Right renal pelvis (tissue), 4 donors: ENCODE data around the gene INSRR. TPM values are rescaled to one million over a fixed set of nuclear protein-coding genes. Genes with fewer than 3 reads are reported as not detected.

Experiments used
- DNase-seq, 4 donors: peaks; one replicate each; pipeline ENCODE4 v3.0.0-alpha.2; 2013; ENCODE audit warnings: low read depth in 4 of 4, low spot score in 3 of 4, missing footprints in 1 of 4
- polyA plus RNA-seq, 4 donors: library from polyadenylated mRNA; unstranded; fragments of 120-200 nt; gene quantifications; one replicate each; pipeline ENCODE4 v1.2.1, GENCODE V29; 2013; ENCODE audit not compliant: insufficient read length in 4 of 4

The INSRR gene
- polyA plus RNA-seq, 4 donors: 1.5 to 2.8 (median 1.8) TPM

DNA sequence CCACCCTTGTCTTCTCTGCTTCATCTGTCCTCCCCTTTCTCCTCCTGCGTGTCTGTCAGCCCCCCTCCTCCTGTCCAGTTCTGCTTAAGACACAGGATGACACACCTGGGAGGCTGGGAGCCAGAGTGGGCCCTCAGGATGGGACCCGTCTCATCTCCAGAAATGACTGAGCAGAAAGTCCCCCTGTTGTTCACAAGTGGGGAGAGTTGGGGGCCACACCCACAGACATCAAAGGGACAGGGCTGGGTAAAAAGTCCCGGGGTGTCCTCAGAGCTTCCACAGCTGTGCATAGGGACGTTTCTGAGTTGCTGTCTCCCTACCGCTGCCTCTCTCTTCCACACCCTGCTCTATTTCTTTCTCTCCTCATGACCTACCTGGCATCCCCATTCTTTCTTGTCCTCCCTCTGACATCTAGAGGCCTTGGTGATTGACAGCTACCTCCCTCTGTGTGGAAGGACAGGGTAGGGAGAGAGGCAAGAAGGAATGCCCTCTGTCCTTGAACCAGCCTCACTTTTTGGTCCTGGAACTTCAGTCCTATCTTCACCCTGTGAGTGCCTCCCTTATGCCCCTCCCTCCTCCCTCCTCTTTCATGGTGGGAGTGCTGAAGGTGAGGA lies 22.8 kb downstream of the INSRR start:
- DNase-seq: no peak

DNA sequence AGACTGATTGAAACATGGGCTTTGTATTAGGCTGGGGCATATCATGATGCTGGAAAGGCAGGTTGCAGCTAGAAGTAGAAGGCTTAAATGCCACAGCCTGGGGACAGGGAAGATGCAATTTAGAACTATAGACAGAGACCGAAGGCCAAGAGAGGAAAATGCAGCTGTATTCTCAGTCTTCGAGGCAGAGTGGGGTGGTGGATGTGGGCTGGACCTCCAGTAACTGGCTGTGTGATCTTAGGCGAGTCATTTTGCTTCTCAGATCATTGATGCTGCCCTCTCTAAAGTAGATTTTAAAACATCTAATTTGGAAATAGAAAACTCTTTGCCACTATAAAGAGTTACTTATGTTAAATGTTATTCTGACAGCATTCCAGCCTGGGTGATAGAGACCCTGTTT lies 24.6 kb downstream of the INSRR start:
- no peak for DNase-seq

DNA sequence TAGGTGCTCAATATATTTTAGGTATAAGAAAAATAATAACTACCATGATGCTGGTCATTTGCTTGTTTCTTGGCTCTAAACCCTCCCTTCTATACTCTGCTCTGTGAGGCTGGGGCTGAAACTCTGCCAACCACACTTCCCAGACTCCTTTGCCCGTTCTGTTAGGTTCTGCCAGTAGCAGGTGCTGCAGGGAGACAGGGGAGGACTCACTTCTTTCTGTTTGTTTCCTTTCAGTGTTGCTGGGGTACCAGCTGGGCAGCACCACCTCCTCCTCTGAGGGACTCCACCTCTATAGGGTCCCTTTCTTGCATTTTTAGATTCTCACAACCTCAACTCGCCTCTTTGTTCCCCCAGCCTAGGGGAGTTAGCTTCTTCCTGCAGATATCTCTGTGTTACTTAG lies 25.3 kb downstream of the INSRR start:
- DNase-seq: no peak

DNA sequence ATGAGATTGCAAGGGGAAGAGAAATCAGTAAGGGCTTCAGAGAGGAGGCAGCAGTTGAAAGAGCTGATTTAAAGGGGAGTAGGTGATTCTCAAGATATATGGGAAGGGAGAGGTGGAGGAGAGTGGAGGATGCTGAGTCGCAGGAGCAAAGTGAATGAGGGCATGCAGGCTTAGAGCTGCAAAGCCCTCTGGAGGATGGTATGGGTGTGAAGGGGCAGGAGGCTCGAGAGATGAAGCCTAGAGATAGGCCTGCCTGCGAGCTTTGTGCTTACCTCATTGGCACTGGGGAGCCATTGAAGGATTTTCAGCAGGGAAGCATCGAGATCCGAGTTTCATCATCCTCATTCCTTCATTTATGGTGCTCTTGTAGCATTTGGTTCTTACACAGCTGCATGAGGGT lies 26.5 kb downstream of the INSRR start:
- no peak for DNase-seq

DNA sequence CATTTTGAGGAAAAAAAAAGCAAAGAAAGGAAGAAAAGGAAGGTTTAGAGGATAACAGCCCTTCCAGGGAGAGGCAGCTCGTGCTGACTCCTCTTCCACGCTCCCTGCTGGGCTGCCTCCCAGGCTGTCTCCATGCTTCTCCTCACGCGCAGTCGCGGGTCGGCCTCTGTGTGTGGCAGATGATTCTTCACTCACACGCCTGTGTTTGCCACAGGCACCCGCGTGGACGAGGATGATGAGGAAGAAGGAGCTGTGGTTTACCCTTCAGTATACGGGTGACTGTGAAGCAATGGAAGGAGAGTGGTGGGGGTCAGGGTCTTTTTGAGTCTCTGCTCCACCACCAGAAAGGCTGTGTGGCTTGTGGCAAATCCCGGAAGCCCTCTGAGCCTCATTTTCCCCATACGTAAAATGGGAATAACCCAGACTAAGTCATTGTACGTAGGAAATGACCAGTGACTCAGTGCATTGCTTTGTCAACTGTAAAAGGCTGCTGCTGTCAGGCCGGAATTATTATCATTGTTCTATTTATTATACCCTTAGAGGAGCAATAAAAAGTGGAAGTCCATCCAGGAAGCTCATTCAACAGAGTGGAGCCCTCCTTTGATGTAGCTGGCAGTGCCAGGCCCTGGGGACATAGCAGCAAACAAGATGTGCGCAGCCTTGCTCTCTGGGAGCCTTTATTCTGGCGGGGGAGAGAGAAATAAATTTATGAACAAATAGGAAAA lies 30.4 kb downstream of the INSRR start:
- DNase-seq: no peak

DNA sequence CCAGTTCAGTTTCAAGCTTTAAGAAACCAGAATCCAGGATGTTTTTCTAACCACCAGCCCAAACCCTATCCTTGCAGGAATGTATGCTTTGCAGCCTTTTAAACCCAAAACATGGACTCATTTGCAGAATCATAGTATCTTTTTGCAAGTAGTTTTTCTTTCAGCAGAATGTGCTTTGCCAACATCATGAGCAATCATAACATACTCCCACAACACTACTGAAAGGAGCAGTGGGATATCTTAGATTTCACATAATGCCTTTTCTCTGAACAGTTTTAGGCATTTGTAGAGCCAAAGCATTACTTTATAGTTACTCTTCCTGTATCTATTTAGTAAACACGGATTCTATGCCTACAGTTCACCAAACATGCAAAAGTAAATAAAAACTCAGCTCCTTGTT lies 32.3 kb downstream of the INSRR start:
- DNase-seq: no peak

DNA sequence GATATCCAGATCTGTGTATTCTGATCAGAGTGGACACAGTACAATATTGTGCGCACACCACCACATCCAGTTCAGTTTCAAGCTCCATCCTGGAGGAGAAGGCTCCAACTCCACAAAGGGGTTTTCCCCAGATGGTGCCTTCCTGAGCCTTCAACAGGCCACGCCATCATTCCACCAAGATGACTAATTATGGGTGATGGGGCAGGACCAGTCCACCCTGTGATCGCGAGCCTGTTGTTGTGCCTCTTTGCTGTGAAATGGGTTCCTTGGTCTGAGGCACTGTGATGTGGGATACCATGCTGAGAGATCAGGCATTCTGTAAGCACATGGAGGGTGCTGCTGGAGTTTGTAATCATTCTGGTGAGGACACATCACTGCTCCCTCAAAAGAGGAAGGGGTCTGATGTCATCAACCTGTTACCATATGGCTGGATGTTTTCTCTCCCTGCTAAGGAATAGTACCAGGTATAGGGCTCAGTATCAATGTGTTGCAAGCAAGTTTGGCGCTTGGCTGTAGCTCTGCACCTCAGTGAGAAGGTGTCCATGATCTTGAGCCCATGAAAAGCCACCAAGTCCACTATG lies 35.6 kb downstream of the INSRR start:
- DNase-seq: no peak

DNA sequence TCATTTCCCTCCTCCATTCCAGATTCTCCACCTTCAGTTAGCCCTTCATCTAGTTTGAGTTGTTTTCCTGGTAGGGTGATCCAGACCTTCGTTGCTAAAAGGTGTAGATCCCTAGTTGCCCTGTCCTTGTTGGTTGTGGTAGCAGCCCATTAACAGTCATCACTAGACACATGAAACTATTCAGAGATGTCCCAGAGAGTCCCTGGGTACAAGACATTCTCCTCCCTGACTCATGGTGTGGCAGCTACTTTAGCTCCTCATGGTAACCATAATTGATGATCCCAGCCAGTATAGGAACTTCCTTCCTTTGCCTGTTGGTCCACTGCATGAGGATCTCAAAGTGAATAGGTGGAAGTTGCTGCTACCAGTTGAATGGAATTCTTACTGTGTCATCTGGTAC lies 36.2 kb downstream of the INSRR start:
- no peak for DNase-seq

DNA sequence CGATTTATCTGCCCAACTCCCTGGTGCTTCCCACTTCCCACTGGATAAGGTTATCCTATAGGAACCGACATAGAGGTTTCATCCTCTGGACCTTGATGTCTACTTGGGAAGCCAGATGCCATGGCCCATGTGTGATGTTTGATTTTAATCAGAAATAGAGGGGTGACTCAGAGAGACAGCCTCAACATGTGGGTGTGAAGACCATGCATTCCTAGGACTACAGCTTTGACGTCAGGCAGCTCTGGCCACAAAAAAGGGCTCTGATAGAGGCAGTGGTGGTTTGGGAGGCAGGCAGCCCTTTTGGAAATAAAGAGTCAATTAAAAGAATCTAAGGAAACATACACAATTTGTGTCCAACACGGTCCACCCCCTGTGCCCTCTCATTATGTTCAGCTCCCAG lies 37.1 kb downstream of the INSRR start:
- no peak for DNase-seq

DNA sequence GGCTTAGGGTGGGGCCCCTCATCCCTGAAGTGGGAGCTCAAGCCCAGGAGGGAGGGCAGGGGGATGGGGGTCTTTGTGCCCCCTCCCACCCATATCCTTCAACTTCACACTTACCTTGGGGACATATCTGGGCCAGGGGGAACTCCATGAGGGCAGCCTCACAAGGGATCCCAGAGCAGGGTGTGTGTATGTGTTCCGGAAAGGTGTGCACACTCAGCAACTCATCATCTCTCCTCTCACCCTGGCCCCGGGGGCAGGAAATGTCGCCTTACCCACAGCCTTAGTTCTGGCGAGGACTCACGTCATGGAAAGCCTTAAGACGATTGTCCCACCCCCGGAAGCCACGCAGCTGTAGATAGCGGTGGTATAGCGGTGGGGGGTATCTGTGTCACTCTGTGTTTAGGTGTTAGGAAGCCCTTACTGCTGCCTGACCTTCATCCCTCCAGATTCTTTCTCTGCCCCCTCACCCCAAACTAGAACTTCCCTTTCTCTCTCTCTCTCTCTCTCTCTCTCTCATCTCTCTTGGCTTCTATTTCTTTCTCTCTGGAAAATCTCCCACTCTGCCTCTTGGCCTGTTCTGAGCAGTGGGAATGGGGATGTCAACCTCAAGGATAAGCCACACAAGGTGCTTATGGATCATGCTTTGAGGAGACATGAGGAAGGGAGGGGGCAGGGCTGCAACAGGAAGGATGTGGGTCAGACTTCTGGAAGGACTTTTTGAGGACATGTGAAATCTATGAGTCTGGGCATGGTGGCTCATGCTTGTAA lies 42.2 kb downstream of the INSRR start, which contains the start of gene SH2D2A:
Gene SH2D2A, minus strand, starts transcription at position 288 of the 768 bp plus-strand sequence. Its CDS starts 140 bp downstream, at position 148.
- no peak for DNase-seq

DNA sequence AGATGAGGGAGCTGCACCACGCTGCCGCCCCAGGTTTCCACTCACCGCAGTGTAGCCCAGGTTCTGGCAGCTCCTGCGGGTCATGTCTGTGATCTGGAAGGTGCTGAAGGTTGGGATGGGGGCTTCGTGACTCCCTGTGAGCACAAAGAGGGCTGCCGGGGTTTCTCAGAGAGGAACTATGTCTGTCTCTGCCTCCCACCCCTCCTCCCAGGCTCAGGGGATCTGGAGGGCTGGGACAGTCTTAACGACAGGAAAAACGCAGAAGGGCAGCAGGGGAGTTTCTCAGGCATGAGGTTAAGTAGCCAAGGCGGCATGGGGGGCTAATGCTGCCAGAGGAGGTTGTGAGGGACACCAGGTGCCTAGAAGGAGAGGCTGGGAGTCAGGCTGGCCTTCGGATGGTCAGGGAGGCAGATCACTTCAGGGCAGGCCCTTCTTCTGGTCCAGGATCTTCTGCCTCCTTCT lies 42.9 kb downstream of the INSRR start:
- no peak for DNase-seq

DNA sequence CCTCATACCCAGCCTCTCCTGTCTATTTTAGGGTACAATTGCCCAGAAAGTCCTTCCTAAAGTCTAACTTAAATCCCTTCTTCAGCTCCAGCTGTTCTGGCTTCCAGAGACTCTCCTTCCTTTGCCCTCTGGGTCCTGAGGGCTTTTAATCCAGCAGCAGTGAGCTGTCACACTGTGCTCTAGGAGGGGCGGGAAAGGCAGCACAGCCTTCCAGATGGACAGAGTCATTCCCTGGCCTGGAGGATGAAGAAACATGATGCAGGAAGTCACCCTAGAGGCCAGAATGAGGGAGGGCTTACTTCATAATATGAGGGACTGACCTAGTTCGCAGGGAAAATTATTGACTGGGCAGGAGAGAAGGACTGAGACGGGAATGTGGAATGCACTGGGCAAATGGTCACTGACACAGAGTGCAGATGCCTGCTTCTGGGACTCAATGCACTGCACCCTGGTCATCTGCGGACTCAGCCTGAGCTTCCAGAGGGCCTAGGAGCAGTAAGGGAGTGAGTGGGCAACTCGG lies 43.5 kb downstream of the INSRR start:
- peak; percentile 51 to 70 (median 68) for DNase-seq

DNA sequence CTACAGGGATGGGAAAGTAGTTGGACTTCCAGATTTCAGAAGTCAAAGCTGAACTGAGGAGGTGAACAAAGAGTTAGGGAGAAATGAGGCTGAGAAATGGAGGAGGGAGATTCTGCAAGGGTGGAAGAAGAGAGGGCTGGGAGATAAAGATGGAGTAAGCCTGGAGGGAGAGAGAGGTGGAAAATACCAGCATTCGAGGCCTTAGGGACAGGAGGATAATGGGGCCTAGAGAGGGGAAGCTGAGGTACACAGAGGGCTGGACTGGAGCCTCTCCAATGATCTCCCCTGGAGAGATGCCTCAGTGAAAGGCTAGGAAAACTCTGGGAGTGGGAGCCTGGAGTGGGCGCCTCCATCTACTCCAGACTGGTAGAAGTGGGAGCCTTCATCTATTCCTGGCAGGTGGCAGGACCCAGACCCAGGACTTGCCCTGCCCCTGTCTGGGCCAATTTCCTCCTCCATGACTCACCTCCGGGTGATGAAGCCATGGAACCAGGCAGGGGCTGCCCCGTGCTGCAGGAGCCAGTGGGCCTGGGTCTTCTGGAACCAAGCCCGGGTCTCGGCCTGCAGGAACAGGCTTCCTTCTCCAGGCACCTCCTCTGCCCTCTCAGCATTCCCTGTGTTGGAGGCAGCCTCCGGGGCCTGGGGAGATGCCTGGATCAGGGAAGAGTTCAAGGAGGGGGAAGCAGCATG lies 44.2 kb downstream of the INSRR start:
- DNase-seq: no peak

DNA sequence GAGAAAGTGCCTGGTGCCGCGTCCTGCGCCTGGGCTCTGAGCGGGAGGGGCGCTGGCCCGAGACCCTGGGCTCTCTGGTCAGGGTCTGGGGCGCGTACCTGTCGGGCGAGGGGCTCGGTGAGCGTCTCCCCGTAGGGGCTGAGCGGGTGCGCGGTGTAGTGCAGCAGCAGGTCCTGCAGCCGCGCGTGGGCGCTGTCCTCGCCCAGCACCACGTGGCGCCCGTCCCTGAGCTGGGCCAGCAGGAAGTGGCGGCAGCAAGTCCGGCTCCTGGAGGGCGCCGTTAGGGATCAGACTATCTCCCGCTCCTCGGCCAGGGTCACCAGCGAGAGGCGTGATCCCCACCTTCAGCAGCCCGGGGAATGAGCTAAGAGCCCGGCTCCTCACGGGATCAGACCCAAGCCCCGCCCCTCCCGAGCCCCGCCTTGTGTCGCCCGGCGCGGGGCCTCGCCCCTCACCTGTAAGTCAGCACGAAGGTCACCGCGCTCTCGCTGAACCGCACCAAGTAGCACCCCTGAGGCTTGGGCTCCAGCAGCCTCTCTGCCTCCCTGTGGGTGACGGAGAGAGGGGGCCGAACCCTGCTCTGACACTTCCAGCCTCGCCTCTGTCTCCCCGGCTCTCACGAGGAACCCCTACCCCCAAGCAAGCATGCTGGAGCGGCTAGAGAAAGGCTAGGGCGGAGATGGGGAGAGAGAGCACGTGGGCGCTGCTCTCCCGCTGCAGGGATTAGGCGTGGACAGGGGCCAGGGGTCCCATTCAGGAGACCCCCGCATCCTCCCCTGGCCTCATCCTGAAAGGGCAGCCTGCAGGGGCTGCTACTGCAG lies 45.0 kb downstream of the INSRR start:
- DNase-seq: no peak

DNA sequence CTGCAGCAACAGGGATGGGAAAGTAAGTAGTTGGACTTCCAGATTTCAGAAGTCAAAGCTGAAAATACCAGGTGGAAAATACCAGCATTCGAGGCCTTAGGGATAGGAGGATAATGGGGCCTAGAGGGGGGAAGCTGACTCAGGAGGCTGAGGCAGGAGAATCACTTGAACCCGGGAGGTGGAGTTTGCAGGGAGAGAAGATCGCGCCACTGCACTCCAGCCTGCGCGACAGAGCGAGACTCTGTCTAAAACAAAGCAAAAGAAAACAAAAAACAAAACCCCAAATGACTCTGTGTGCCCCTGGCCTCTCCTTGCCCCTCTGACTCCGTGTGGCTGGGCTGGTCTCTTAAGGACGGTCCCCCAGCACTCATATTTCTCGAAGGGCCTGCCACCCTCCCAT lies 45.6 kb downstream of the INSRR start:
- DNase-seq: no peak

DNA sequence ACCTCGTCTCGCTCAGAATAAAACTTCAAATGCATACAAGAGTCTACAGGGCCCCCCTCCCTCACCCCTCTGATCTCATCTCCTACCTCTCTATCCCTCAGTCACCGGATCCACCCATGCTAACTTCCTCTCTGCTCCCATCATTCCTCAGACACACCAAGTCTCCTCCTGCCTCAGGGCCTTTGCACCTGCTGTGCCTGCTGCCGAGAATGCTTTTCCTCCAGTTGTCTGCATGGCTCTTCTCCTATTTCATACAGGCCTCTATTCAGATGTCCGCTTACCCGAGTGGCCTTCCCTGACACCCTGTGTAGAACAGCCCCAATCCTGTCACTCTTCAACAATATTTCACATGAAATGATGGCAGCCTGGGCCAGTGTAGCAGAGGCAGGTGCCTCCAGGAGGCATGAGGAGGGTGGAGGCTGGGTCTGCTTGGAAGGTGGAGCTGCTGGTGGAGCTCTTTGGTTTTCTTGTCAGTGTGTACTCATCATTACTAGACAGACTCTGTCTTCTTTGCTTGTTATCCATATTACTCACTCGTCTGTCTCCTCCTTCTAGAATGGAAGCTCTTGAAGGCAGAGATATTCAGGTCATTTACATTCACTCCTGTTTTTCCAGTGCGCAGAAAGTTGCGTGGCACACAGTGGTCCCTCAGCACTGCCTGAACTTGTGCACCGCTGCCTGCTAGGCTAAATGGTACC lies 46.5 kb downstream of the INSRR start:
- no peak for DNase-seq

DNA sequence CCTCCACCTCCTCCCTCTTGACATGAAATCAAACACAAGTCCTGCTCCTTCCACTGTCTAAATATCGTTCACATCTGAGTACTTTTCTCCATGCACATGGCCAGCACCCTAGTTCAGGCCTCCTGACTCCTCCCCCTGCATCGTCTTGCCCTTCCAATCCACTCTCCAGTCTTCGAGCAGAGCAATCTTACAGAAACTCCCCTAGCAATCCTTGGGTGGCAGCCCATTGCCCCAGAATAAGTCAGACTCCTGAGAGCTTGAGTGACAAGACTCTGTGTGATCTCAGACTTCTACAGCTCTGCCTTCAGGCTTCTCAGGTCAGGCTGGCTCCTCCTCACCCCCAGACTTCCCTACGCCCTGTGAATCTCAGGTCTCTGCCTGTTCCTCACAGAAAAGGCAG lies 47.7 kb downstream of the INSRR start:
- DNase-seq: no peak

DNA sequence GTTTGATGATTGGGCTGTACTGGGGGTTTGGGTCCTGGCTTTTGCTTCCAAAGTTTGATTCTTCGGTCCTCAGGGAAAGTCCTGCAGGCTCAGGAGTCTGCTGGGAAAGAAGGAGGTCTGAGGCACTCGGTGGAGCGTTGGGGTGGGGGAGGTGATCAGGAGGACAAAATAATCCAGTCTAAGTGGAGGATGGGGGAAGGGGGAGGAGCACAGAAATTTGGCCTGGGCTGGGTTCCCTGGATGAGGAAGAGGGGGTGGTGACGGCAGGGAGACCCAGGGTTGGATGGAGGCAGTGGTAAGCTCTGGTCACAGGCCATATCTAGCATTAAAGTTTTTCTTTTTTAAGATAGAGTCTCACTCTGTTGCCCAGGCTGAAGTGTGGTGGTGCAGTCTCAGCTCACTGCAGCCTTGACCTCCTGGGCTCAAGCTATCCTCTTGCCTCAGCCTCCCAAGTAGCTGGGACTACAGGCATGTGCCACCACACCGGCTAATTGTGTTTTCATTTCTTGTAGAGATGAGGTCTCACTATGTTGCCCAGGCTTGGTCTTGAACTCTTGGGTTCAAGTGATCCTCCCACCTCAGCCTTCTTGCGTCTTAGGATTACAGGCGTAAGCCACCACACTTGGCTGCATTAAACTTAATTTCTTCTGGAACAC lies 49.1 kb downstream of the INSRR start:
- no peak for DNase-seq
